MCF 10A (cell line): ENCODE results near the gene KLHL22. TPM values are rescaled to one million over a fixed set of nuclear protein-coding genes. Genes with fewer than 3 reads are reported as not detected.

Source experiments
- BruUV-seq: library from RNA; stranded (reverse); fragments of 400-500 nt; replicated peaks from 2 replicates; lab custom pipeline; 2021; lab: Mats Ljungman, UMichigan
- CTCF ChIA-PET: fragments of 300-600 bp; sonication (Branson Sonifier 250); formaldehyde crosslinking; extraction: SDS; loops from one replicate; lab custom pipeline; 2021; ENCODE audit warnings: antibody characterized with exemption, inconsistent platforms; lab: Yijun Ruan, JAX
- POLR2A ChIA-PET: fragments of 300-600, 350-650 bp; sonication (Branson Sonifier 250); formaldehyde crosslinking; extraction: SDS; loops from one replicate; lab custom pipeline; 2020; ENCODE audit warnings: antibody characterized with exemption, inconsistent platforms; lab: Yijun Ruan, JAX
- DNase-seq: peaks from one replicate; pipeline ENCODE4 v3.0.0-alpha.2; 2018; ENCODE audit not compliant: unreplicated experiment
- H3K27ac Mint-ChIP-seq: one replicate; pipeline ENCODE4 v1.8.0; 2022; ENCODE audit warnings: mild to moderate bottlenecking, low read depth, mixed read lengths; ENCODE audit not compliant: unreplicated experiment
- H3K27me3 Mint-ChIP-seq: one replicate; pipeline ENCODE4 v1.8.0; 2022; ENCODE audit warnings: mixed read lengths; ENCODE audit not compliant: insufficient read depth, unreplicated experiment
- H3K36me3 Mint-ChIP-seq: one replicate; pipeline ENCODE4 v1.8.0; 2022; ENCODE audit warnings: mild to moderate bottlenecking, moderate library complexity, mixed read lengths; ENCODE audit not compliant: insufficient read depth, unreplicated experiment
- H3K4me1 Mint-ChIP-seq: one replicate; pipeline ENCODE4 v1.8.0; 2022; ENCODE audit warnings: mixed read lengths; ENCODE audit not compliant: insufficient read depth, unreplicated experiment
- H3K4me3 Mint-ChIP-seq: one replicate; pipeline ENCODE4 v1.8.0; 2022; ENCODE audit warnings: mild to moderate bottlenecking, moderate library complexity, mixed read lengths; ENCODE audit not compliant: unreplicated experiment
- H3K9me3 Mint-ChIP-seq: one replicate; pipeline ENCODE4 v1.8.0; 2022; ENCODE audit warnings: mixed read lengths; ENCODE audit not compliant: unreplicated experiment
- CTCF ChIP-seq: fragments of 200-600 bp; IDR thresholded peaks from one replicate; pipeline ENCODE4 v1.8.0; 2022; ENCODE audit warnings: antibody characterized with exemption, mild to moderate bottlenecking; ENCODE audit not compliant: unreplicated experiment
- intact Hi-C: fragments of 100-400 bp; cut with micrococcal nuclease; formaldehyde crosslinking; loops from 2 replicates; pipeline ENCODE4 v1.14.1; 2022
- total RNA-seq: library from RNA; stranded (reverse); gene quantifications from 2 replicates; pipeline ENCODE4 v1.2.3, GENCODE V29; 2022

The KLHL22 gene
- total RNA-seq, 1 experiment from 2014 or later, result 14.7 TPM

DNA sequence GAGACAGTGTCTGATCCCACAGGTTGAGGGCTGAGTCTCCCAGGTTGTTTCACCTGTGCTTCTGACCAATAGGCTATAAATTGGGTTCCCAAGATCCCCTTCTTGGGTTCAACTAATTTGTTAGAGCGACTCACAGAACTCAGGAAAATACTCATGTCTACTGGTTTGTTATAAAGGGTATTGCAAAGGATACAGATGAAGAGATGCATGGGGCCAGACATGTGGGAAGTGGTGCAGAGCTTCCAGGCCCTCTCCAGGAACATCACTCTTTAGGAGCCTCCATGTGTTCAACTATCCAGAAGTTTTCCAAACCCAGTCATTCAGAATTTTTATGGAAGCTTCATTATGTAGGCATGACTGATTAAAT is 4.7 kb downstream of the KLHL22 start:
- no TSS peak for BruUV-seq
- CTCF ChIA-PET, result no interaction called here
- TF ChIP-seq CTCF, result no peak

DNA sequence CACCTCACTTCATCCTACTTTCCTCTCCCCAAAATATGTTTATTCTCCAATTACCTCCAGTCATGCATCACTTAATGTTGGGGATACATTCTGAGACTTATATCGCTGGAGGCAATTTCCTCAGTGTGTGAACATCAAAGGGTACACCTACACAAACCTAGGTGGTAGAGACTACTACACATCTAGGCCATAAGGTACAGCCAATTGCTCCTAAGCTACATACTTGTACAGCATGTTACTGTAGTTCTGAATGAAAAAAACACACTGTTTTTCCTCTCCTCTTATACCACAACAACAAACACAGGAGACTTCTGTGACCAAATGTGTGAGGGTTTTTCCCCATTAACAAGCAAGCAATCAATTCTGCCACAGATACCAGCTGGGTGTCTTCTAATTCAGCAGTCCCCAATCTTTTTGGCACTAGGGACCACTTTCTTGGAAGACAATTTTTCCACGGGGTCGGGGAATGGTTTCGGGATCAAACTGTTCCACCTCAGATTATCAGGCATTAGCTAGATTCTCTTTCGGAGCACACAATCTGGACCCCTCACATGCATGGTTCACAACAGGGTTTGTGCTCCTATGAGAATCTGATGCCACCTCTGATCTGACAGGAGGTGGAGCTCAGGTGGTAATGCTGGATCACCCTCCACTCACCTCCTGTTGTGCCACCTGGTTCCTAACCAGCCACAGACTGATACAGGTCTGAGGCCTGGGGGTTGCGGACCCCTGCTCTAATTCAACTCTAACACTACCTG is 5.2 kb downstream of the KLHL22 start:
- intact Hi-C loops, result no loop called here
- peaks cover 5% of the 10 kb centered on the region for H3K36me3 Mint-ChIP-seq
- TF ChIP-seq CTCF, result no peak
- no peak for DNase-seq
- peaks cover 8% of the 10 kb centered on the region for H3K4me1 Mint-ChIP-seq
- H3K9me3 Mint-ChIP-seq, result no peaks in the 10 kb centered on the region
- no peak overlapping the region for H3K4me3 Mint-ChIP-seq
- no peaks in the 10 kb centered on the region for H3K27me3 Mint-ChIP-seq
- H3K27ac Mint-ChIP-seq, result no peak overlapping the region
- BruUV-seq, result no TSS peak
- POLR2A ChIA-PET, result no interaction called here
- CTCF ChIA-PET, result no interaction called here

More for the DNA sequence above, 4.7 kb downstream of the KLHL22 start:
- Mint-ChIP-seq H3K36me3 (peaks cover 5% of the 10 kb centered on the region), H3K27me3 (no peaks in the 10 kb centered on the region), H3K9me3 (no peaks in the 10 kb centered on the region), H3K4me1 (peaks cover 8% of the 10 kb centered on the region), H3K4me3 (no peak overlapping the region), H3K27ac (no peak overlapping the region)
- DNase-seq, result no peak
- intact Hi-C loops, result no loop called here
- POLR2A ChIA-PET, result no interaction called here

GRCh38 chr22:20488946-20489345 is 6.6 kb downstream of the KLHL22 start:
- CTCF ChIA-PET, result no interaction called here
- H3K4me1 Mint-ChIP-seq, result peaks cover 8% of the 10 kb centered on the region
- no peak overlapping the region for H3K27ac Mint-ChIP-seq
- H3K4me3 Mint-ChIP-seq, result no peak overlapping the region
- DNase-seq, result no peak
- intact Hi-C loops, result no loop called here
- POLR2A ChIA-PET, result no interaction called here
- TF ChIP-seq CTCF, result no peak
- no peaks in the 10 kb centered on the region for H3K9me3 Mint-ChIP-seq
- H3K36me3 Mint-ChIP-seq, result peaks cover 5% of the 10 kb centered on the region
- no TSS peak for BruUV-seq
- no peaks in the 10 kb centered on the region for H3K27me3 Mint-ChIP-seq

DNA sequence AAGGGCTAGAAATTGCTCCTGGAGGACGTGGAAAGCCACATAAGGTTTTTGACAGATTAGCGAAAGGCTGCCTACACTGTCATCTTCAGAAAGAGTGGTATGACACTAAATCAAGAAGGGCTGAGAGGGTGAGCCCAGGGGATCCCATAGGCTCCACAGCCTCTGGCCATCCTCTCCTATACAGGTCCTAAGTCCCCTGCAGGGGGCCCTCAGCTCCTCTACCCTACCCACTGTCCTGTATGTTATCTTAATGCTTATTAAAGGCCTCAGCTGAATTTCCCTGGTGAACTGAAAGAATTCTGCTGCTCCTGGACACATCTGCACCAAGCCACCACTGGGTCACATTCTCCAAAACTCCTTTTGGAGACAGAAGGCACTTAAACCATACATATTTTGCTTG is 7.9 kb downstream of the KLHL22 start:
- CTCF ChIA-PET, result interaction anchor here (0.7 to 0.8 kb wide), 2 partner anchors 69 to 295 kb away, joined by 4 read pairs; no protein-coding TSS in a partner anchor
- intact Hi-C loops, result no loop called here
- no peaks in the 10 kb centered on the region for H3K27me3 Mint-ChIP-seq
- no peak overlapping the region for H3K4me3 Mint-ChIP-seq
- POLR2A ChIA-PET, result interaction anchor here (0.8 kb wide), 1 partner anchor 51 kb away, joined by 5 read pairs; no protein-coding TSS in a partner anchor
- H3K4me1 Mint-ChIP-seq, result peaks cover 8% of the 10 kb centered on the region
- H3K9me3 Mint-ChIP-seq, result no peaks in the 10 kb centered on the region
- TF ChIP-seq CTCF, result no peak
- BruUV-seq, result no TSS peak
- peak overlapping the region; percentile 58 for H3K27ac Mint-ChIP-seq
- DNase-seq, result no peak
- H3K36me3 Mint-ChIP-seq, result peaks cover 5% of the 10 kb centered on the region
